ENCODE results near the gene P2RX3.

DNA sequence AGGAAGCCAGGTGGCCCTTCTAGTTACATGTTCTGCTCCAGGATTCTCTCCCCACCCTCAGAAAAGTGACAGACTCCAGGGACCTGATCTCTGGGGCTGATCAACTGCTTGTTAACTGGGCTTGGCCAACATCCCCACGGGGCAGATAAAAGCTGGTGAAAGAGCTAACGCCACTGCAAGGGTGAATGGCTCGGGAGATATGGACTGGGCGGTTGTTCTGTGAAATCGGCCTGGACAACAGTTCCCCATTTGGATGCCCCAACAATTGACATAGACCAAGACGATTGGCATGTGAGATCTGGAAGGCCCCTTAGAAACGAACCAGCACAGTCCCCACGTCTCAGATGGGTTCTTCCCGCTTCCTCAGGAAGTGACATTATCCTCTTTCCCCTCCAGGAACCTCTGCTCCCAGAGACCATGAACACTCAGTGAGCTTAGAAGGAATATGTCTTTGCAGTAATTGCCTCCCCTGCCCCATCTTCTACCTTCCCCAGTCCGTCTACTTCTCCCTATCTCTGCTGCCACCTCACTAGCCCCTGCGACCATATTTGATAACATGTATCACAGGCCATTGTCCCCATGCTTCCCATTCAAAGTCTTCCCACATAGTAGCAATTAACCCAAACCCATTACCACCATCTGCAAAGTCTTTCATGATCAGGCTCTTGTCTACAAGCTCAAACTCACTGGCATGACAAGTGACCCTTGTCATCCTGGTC is 57.9 kb downstream of the P2RX3 start:
- no peak for TF ChIP-seq EZH2 (IDR thresholded peaks at IDR 0.05; ENCODE audit: low read length, missing control alignments)
- TF ChIP-seq CTCF (conservative IDR thresholded peaks at IDR 0.05 in 1 of 2, IDR thresholded peaks at IDR 0.05 in 1 of 2; ENCODE audit: low read depth in 1 of 2, low read length in 2 of 2) = no peak

Data from fibroblast of lung (primary cell).